ENCODE measurements around the gene HSPBP1. TPM values are rescaled to one million over a fixed set of nuclear protein-coding genes. Genes with fewer than 3 reads are reported as not detected.

HSPBP1 gene
- total and polyA plus RNA-seq, 4 donors, result 9.4 to 31.6 (median 13.5) TPM

- H3K9me3 ChIP-seq (ENCODE audit: control insufficient read depth in 4 of 4, low read length in 3 of 4), result no peaks in the 10 kb centered on the region
- peaks cover 4 to 20% (median 9%) of the 10 kb centered on the region in 4 donors for H3K36me3 ChIP-seq (ENCODE audit: control insufficient read depth in 4 of 4, insufficient read depth in 3 of 4, low read depth in 1 of 4, low read length in 3 of 4)
- no peak overlapping the region for H3K4me3 ChIP-seq (ENCODE audit: low read depth in 1 of 3, low read length in 3 of 3)
- 94% methylated on average over 11 of the region's 11 CpGs for WGBS
- H3K27ac ChIP-seq (ENCODE audit: low read depth in 1 of 2, low read length in 2 of 2), result no peak overlapping the region
- no peaks in the 10 kb centered on the region for H3K27me3 ChIP-seq (ENCODE audit: control insufficient read depth in 4 of 4, insufficient read depth in 4 of 4, low read length in 3 of 4)
- H3K9ac ChIP-seq (ENCODE audit: low read depth in 1 of 2, low read length in 2 of 2), result no peak overlapping the region
- TF ChIP-seq SP1 (IDR thresholded peaks at IDR 0.05) (no peak), HNF4G (IDR thresholded peaks at IDR 0.05) (no peak), CTCF (IDR thresholded peaks at IDR 0.05; ENCODE audit: low read depth, low read length, missing input control) (no peak), EGR1 (IDR thresholded peaks at IDR 0.05; ENCODE audit: low read depth in 2 of 2) (no peak), RXRA (IDR thresholded peaks at IDR 0.05) (no peak), FOXA1 (IDR thresholded peaks at IDR 0.05) (no peak), TAF1 (conservative IDR thresholded peaks at IDR 0.05) (no peak), HNF4A (conservative IDR thresholded peaks at IDR 0.05) (no peak), ATF3 (IDR thresholded peaks at IDR 0.05) (no peak), JUND (IDR thresholded peaks at IDR 0.05) (no peak), GABPA (IDR thresholded peaks at IDR 0.05 in 1 of 2, conservative IDR thresholded peaks at IDR 0.05 in 1 of 2) (no peak), YY1 (IDR thresholded peaks at IDR 0.05) (no peak)
- peaks cover 0 to 26% (median 10%) of the 10 kb centered on the region in 4 donors for H3K4me1 ChIP-seq (ENCODE audit: control insufficient read depth in 4 of 4, insufficient read depth in 4 of 4, low read length in 3 of 4)
- no peak for DNase-seq (ENCODE audit: low spot score)
These were observed 30.1 kb downstream of the HSPBP1 start for GRCh38 chr19:55249841-55250240.

GRCh38 chr19:55248704-55249103 is 31.2 kb downstream of the HSPBP1 start:
- peaks cover 0 to 16% (median 8%) of the 10 kb centered on the region in 4 donors for H3K4me1 ChIP-seq (ENCODE audit: control insufficient read depth in 4 of 4, insufficient read depth in 4 of 4, low read length in 3 of 4)
- no peaks in the 10 kb centered on the region for H3K27me3 ChIP-seq (ENCODE audit: control insufficient read depth in 4 of 4, insufficient read depth in 4 of 4, low read length in 3 of 4)
- TF ChIP-seq EGR1 (IDR thresholded peaks at IDR 0.05; ENCODE audit: low read depth in 2 of 2), result no peak
- TF ChIP-seq FOXA1 (IDR thresholded peaks at IDR 0.05), result no peak
- TF ChIP-seq TAF1 (conservative IDR thresholded peaks at IDR 0.05), result no peak
- TF ChIP-seq RAD21 (IDR thresholded peaks at IDR 0.05), result no peak
- no peak for TF ChIP-seq HNF4G (IDR thresholded peaks at IDR 0.05)
- TF ChIP-seq REST (IDR thresholded peaks at IDR 0.05), result no peak
- no peak for TF ChIP-seq FOXA2 (IDR thresholded peaks at IDR 0.05)
- no peak for TF ChIP-seq MAX (IDR thresholded peaks at IDR 0.05)
- no peak for TF ChIP-seq HNF4A (conservative IDR thresholded peaks at IDR 0.05)
- no peak for TF ChIP-seq YY1 (IDR thresholded peaks at IDR 0.05)
- no peak for TF ChIP-seq JUND (IDR thresholded peaks at IDR 0.05)
- no peak for TF ChIP-seq SP1 (IDR thresholded peaks at IDR 0.05)
- no peak for TF ChIP-seq NR2F2 (IDR thresholded peaks at IDR 0.05)
- no peak for TF ChIP-seq RXRA (IDR thresholded peaks at IDR 0.05)
- no peak for TF ChIP-seq ZBTB33 (IDR thresholded peaks at IDR 0.05)
- TF ChIP-seq GABPA (IDR thresholded peaks at IDR 0.05 in 1 of 2, conservative IDR thresholded peaks at IDR 0.05 in 1 of 2), result no peak
- no peak for TF ChIP-seq CTCF (IDR thresholded peaks at IDR 0.05; ENCODE audit: low read depth, low read length, missing input control)
- no peak for TF ChIP-seq ATF3 (IDR thresholded peaks at IDR 0.05)
- H3K9ac ChIP-seq (ENCODE audit: low read depth in 1 of 2, low read length in 2 of 2), result no peak overlapping the region
- H3K4me3 ChIP-seq (ENCODE audit: low read depth in 1 of 3, low read length in 3 of 3), result no peak overlapping the region
- H3K36me3 ChIP-seq (ENCODE audit: control insufficient read depth in 4 of 4, insufficient read depth in 3 of 4, low read depth in 1 of 4, low read length in 3 of 4), result peaks cover 6 to 32% (median 17%) of the 10 kb centered on the region in 4 donors
- no peak overlapping the region for H3K27ac ChIP-seq (ENCODE audit: low read depth in 1 of 2, low read length in 2 of 2)
- no peak for DNase-seq (ENCODE audit: low spot score)
- H3K9me3 ChIP-seq (ENCODE audit: control insufficient read depth in 4 of 4, low read length in 3 of 4), result no peaks in the 10 kb centered on the region
- 87% methylated on average over 9 of the region's 9 CpGs for WGBS
